Measurements from ENCODE around the gene FADS6.

The FADS6 gene

GRCh38 chr17:74865504-74866197, 27.8 kb downstream of the FADS6 start:
- TF ChIP-seq SIN3A (IDR thresholded peaks at IDR 0.05; ENCODE audit: borderline replicate concordance, insufficient read depth, low read length) = no peak
- no peak for TF ChIP-seq REST (IDR thresholded peaks at IDR 0.05; ENCODE audit: insufficient read depth in 1 of 2, low read depth in 2 of 2, low read length in 2 of 2)
- TF ChIP-seq POLR2AphosphoS5 (IDR thresholded peaks at IDR 0.05; ENCODE audit: low read depth, low read length) = no peak
- TF ChIP-seq TAF1 (IDR thresholded peaks at IDR 0.05; ENCODE audit: borderline replicate concordance, insufficient read depth, low read length) = no peak
- no peak for TF ChIP-seq FOXP2 (optimal IDR thresholded peaks at IDR 0.05; ENCODE audit: borderline replicate concordance, extremely low read depth, extremely low read length, insufficient read depth)

- no peak for TF ChIP-seq REST (IDR thresholded peaks at IDR 0.05; ENCODE audit: insufficient read depth in 1 of 2, low read depth in 2 of 2, low read length in 2 of 2)
Observed at GRCh38 chr17:74864866-74865395, 28.5 kb downstream of the FADS6 start.

- TF ChIP-seq SIN3A (IDR thresholded peaks at IDR 0.05; ENCODE audit: borderline replicate concordance, insufficient read depth, low read length) (no peak), FOXP2 (optimal IDR thresholded peaks at IDR 0.05; ENCODE audit: borderline replicate concordance, extremely low read depth, extremely low read length, insufficient read depth) (no peak), POLR2AphosphoS5 (IDR thresholded peaks at IDR 0.05; ENCODE audit: low read depth, low read length) (no peak), REST (IDR thresholded peaks at IDR 0.05; ENCODE audit: insufficient read depth in 1 of 2, low read depth in 2 of 2, low read length in 2 of 2) (no peak)
Observed at GRCh38 chr17:74864297-74864865, 29.1 kb downstream of the FADS6 start.

GRCh38 chr17:74863420-74864296, 29.8 kb downstream of the FADS6 start:
- no peak for TF ChIP-seq FOXP2 (optimal IDR thresholded peaks at IDR 0.05; ENCODE audit: borderline replicate concordance, extremely low read depth, extremely low read length, insufficient read depth)
- TF ChIP-seq TAF1 (IDR thresholded peaks at IDR 0.05; ENCODE audit: borderline replicate concordance, insufficient read depth, low read length) = no peak
- TF ChIP-seq POLR2AphosphoS5 (IDR thresholded peaks at IDR 0.05; ENCODE audit: low read depth, low read length) = no peak
- no peak for TF ChIP-seq SIN3A (IDR thresholded peaks at IDR 0.05; ENCODE audit: borderline replicate concordance, insufficient read depth, low read length)
- TF ChIP-seq REST (IDR thresholded peaks at IDR 0.05; ENCODE audit: insufficient read depth in 1 of 2, low read depth in 2 of 2, low read length in 2 of 2) = no peak
